GM06990 (cell line): Measurements from ENCODE around the gene RPUSD4.

Experiments used
- DNase-seq: peaks from one replicate; pipeline ENCODE4 v3.0.0-alpha.2; 2011; ENCODE audit not compliant: insufficient read length; ENCODE audit errors: extremely low read depth
- H3K27me3 ChIP-seq: replicated peaks from 2 replicates; pipeline ENCODE4 v1.6.0; 2011; ENCODE audit warnings: low read length; ENCODE audit not compliant: control insufficient read depth, insufficient read depth
- H3K36me3 ChIP-seq: 2 replicates; pipeline ENCODE4 v1.5.1; 2011; ENCODE audit warnings: low read length; ENCODE audit not compliant: control insufficient read depth, insufficient read depth
- H3K4me3 ChIP-seq: replicated peaks from 2 replicates; pipeline ENCODE4 v1.5.1; 2011; ENCODE audit warnings: low read depth, mild to moderate bottlenecking, control low read depth, low read length
- CTCF ChIP-seq: IDR thresholded peaks from 2 replicates; pipeline ENCODE4 v1.5.1; 2011; ENCODE audit warnings: low read length, control low read depth, mild to moderate bottlenecking, inconsistent platforms; ENCODE audit not compliant: insufficient read depth, poor library complexity, severe bottlenecking

RPUSD4 gene

GRCh38 chr11:126229858-126230540 is 18.5 kb upstream of the RPUSD4 start:
- no peak overlapping the region for H3K4me3 ChIP-seq
- H3K27me3 ChIP-seq = no peaks in the 10 kb centered on the region
- no peak for DNase-seq
- TF ChIP-seq CTCF = no peak
- no peaks in the 10 kb centered on the region; the same call in 1 of the 2 replicates for H3K36me3 ChIP-seq

- no peak for TF ChIP-seq CTCF
- Histone ChIP-seq H3K36me3 (no peaks in the 10 kb centered on the region; the same call in 1 of the 2 replicates), H3K27me3 (no peaks in the 10 kb centered on the region), H3K4me3 (no peak overlapping the region)
- no peak for DNase-seq
Observed at GRCh38 chr11:126226334-126227084, 15.1 kb upstream of the RPUSD4 start.

GRCh38 chr11:126225295-126225665 is 13.8 kb upstream of the RPUSD4 start:
- DNase-seq = no peak
- no peaks in the 10 kb centered on the region; the same call in 1 of the 2 replicates for H3K36me3 ChIP-seq
- H3K4me3 ChIP-seq = no peak overlapping the region
- H3K27me3 ChIP-seq = no peaks in the 10 kb centered on the region
- TF ChIP-seq CTCF = no peak

- Histone ChIP-seq H3K36me3 (no peaks in the 10 kb centered on the region), H3K27me3 (no peaks in the 10 kb centered on the region), H3K4me3 (no peak overlapping the region)
- DNase-seq = no peak
- TF ChIP-seq CTCF = no peak
Observed at GRCh38 chr11:126224647-126225294, 13.3 kb upstream of the RPUSD4 start.

GRCh38 chr11:126219547-126219946 is 8.1 kb upstream of the RPUSD4 start:
- DNase-seq = no peak
- no peak for TF ChIP-seq CTCF
- Histone ChIP-seq H3K4me3 (no peak overlapping the region), H3K36me3 (no peaks in the 10 kb centered on the region), H3K27me3 (no peaks in the 10 kb centered on the region)
